Vagina (tissue), 2 donors: ENCODE data around the gene SFXN2.

Experiments
- POLR2A ChIP-seq, 2 donors: fragments of 450-650 bp; IDR thresholded peaks; one replicate each; pipeline ENCODE4 v1.6.1; 2017; ENCODE audit warnings: antibody characterized with exemption in 2 of 2, mild to moderate bottlenecking in 2 of 2, moderate library complexity in 2 of 2
- POLR2AphosphoS5 ChIP-seq, 2 donors: sonication (generic); formaldehyde crosslinking; IDR thresholded peaks; one replicate each; pipeline ENCODE4 v1.9.0; 2017; ENCODE audit warnings: antibody characterized with exemption in 2 of 2, mild to moderate bottlenecking in 2 of 2, low read depth in 1 of 2; ENCODE audit not compliant: insufficient read depth in 1 of 2
- TF ChIP-seq, protein P1 (sequence below), 3 experiments: fragments of 450-650 bp in 2 of 3; fragments of 200-600 bp in 1 of 3; sonication (generic) in 1 of 3; IDR thresholded peaks; one replicate each; pipeline ENCODE4 v1.5.1; 2017 to 2019; ENCODE audit warnings: antibody characterized with exemption in 3 of 3, mild to moderate bottlenecking in 2 of 3, moderate library complexity in 2 of 3

DNA sequence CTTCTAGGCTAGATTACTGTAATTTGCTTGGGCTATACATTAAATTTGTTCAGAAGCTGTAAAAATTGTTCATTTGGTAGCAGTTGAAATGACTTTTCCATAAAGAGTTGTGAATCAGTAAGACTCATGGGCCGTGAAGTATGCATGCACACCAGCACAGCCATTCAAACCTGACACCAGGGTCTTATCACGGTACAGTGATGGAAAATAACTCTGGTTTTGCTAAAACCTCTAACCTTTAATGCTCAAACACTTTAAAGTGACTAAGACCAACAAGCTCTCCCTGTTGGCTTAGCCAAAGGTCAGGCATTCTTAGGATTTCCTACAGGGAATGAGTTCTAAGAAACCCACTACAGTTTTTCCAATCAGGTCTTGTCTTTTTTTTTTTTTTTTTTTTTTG, 11.7 kb upstream of the SFXN2 start:
- TF ChIP-seq, protein P1, sequence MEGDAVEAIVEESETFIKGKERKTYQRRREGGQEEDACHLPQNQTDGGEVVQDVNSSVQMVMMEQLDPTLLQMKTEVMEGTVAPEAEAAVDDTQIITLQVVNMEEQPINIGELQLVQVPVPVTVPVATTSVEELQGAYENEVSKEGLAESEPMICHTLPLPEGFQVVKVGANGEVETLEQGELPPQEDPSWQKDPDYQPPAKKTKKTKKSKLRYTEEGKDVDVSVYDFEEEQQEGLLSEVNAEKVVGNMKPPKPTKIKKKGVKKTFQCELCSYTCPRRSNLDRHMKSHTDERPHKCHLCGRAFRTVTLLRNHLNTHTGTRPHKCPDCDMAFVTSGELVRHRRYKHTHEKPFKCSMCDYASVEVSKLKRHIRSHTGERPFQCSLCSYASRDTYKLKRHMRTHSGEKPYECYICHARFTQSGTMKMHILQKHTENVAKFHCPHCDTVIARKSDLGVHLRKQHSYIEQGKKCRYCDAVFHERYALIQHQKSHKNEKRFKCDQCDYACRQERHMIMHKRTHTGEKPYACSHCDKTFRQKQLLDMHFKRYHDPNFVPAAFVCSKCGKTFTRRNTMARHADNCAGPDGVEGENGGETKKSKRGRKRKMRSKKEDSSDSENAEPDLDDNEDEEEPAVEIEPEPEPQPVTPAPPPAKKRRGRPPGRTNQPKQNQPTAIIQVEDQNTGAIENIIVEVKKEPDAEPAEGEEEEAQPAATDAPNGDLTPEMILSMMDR (IDR thresholded peaks at IDR 0.05), result no peak
- no peak for TF ChIP-seq POLR2AphosphoS5 (IDR thresholded peaks at IDR 0.05; ENCODE audit: insufficient read depth in 1 of 2, low read depth in 1 of 2)
- TF ChIP-seq POLR2A (IDR thresholded peaks at IDR 0.05), result no peak
